Stimulated activated CD4-positive, alpha-beta T cell treated with anti-CD3 and anti-CD28 coated beads, Interleukin-4, amount 100 ng/mL, for 48 hours (primary cell): Measurements from ENCODE around the gene DLG5.

Experiments used
- DNase-seq, 2 donors: peaks; one replicate each; pipeline ENCODE4 v3.0.0-alpha.2; 2020; ENCODE audit warnings: low read depth in 2 of 2

The DLG5 gene

GRCh38 chr10:77926566-77927401 lies at the start of gene DLG5:
Gene DLG5, minus strand, starts transcription at chr10:77926755. Its CDS starts 235 bp downstream, at chr10:77926520.
- DNase-seq, result peak; percentile 9 to 12

GRCh38 chr10:77975086-77975666 lies 48.6 kb upstream of the DLG5 start:
- DNase-seq, result no peak

GRCh38 chr10:77974396-77975074 lies 48.0 kb upstream of the DLG5 start:
- no peak for DNase-seq

GRCh38 chr10:77973276-77973675 lies 46.7 kb upstream of the DLG5 start:
- DNase-seq, result no peak

- DNase-seq, result no peak
Measured at GRCh38 chr10:77972148-77972547, 45.6 kb upstream of the DLG5 start.

GRCh38 chr10:77971804-77972144 lies 45.2 kb upstream of the DLG5 start:
- no peak for DNase-seq

GRCh38 chr10:77970869-77971803 lies 44.6 kb upstream of the DLG5 start:
- DNase-seq, result no peak

- DNase-seq, result no peak
Measured at GRCh38 chr10:77969114-77969513, 42.6 kb upstream of the DLG5 start.

GRCh38 chr10:77967611-77968022 lies 41.1 kb upstream of the DLG5 start:
- no peak for DNase-seq

- peak; percentile 9 for DNase-seq
Measured at GRCh38 chr10:77965294-77965693, 38.7 kb upstream of the DLG5 start.

GRCh38 chr10:77964811-77965210 lies 38.3 kb upstream of the DLG5 start:
- no peak for DNase-seq

- DNase-seq, result no peak
Measured at GRCh38 chr10:77963901-77964300, 37.3 kb upstream of the DLG5 start.

GRCh38 chr10:77962350-77963146 lies 36.0 kb upstream of the DLG5 start:
- DNase-seq, result no peak

GRCh38 chr10:77961668-77962067 lies 35.1 kb upstream of the DLG5 start:
- no peak for DNase-seq

GRCh38 chr10:77960829-77961329 lies 34.3 kb upstream of the DLG5 start:
- no peak for DNase-seq

GRCh38 chr10:77959887-77960455 lies 33.4 kb upstream of the DLG5 start:
- no peak for DNase-seq

GRCh38 chr10:77959384-77959783 lies 32.8 kb upstream of the DLG5 start:
- no peak for DNase-seq

- DNase-seq, result no peak
Measured at GRCh38 chr10:77955136-77955535, 28.6 kb upstream of the DLG5 start.

GRCh38 chr10:77949167-77949566 lies 22.6 kb upstream of the DLG5 start:
- DNase-seq, result no peak

GRCh38 chr10:77946084-77946483 lies 19.5 kb upstream of the DLG5 start:
- DNase-seq, result no peak
